Measurements from ENCODE around the gene ZNF23.

The ZNF23 gene

GRCh38 chr16:71460236-71460635 lies 1.8 kb downstream of the ZNF23 start:
- in situ Hi-C loops (cut with MboI; ENCODE audit: low sequenced_read_pairs, unreplicated experiment) = no loop called here
- no peak for DNase-seq (ENCODE audit: low spot score)
- TF ChIP-seq CTCF (IDR thresholded peaks at IDR 0.05; ENCODE audit: borderline replicate concordance, control extremely low read depth, extremely low read depth, insufficient read depth, missing control alignments) = no peak

- no peak for DNase-seq (ENCODE audit: low spot score)
- no peak for TF ChIP-seq CTCF (IDR thresholded peaks at IDR 0.05; ENCODE audit: borderline replicate concordance, control extremely low read depth, extremely low read depth, insufficient read depth, missing control alignments)
- in situ Hi-C loops (cut with MboI; ENCODE audit: low sequenced_read_pairs, unreplicated experiment) = no loop called here
Observed at GRCh38 chr16:71459510-71459909, 2.5 kb downstream of the ZNF23 start.

- in situ Hi-C loops (cut with MboI; ENCODE audit: low sequenced_read_pairs, unreplicated experiment) = no loop called here
- no peak for TF ChIP-seq CTCF (IDR thresholded peaks at IDR 0.05; ENCODE audit: borderline replicate concordance, control extremely low read depth, extremely low read depth, insufficient read depth, missing control alignments)
- no peak for DNase-seq (ENCODE audit: low spot score)
Observed at GRCh38 chr16:71456801-71457200, 5.2 kb downstream of the ZNF23 start.

GRCh38 chr16:71453036-71453435 lies 9.0 kb downstream of the ZNF23 start:
- DNase-seq (ENCODE audit: low spot score) = no peak
- in situ Hi-C loops (cut with MboI; ENCODE audit: low sequenced_read_pairs, unreplicated experiment) = no loop called here
- TF ChIP-seq CTCF (IDR thresholded peaks at IDR 0.05; ENCODE audit: borderline replicate concordance, control extremely low read depth, extremely low read depth, insufficient read depth, missing control alignments) = no peak

GRCh38 chr16:71449020-71449419 lies 13.0 kb downstream of the ZNF23 start:
- in situ Hi-C loops (cut with MboI; ENCODE audit: low sequenced_read_pairs, unreplicated experiment) = no loop called here
- no peak for TF ChIP-seq CTCF (IDR thresholded peaks at IDR 0.05; ENCODE audit: borderline replicate concordance, control extremely low read depth, extremely low read depth, insufficient read depth, missing control alignments)
- no peak for DNase-seq (ENCODE audit: low spot score)

GRCh38 chr16:71448274-71448866 lies 13.7 kb downstream of the ZNF23 start:
- DNase-seq (ENCODE audit: low spot score) = no peak
- in situ Hi-C loops (cut with MboI; ENCODE audit: low sequenced_read_pairs, unreplicated experiment) = no loop called here
- TF ChIP-seq CTCF (IDR thresholded peaks at IDR 0.05; ENCODE audit: borderline replicate concordance, control extremely low read depth, extremely low read depth, insufficient read depth, missing control alignments) = no peak

Measured in GM13976 (cell line).